Kidney glomerular epithelial cell (primary cell): Measurements from ENCODE around the gene ULK4.
"Not testable (repeated sequence)": the region's sequence is repeated elsewhere in the genome, so short reads cannot be mapped to it uniquely, and the experiment has no call there.

ENCODE experiments used
- DNase-seq: peaks from one replicate; lab custom pipeline; 2025; lab: John Stamatoyannopoulos, UW

ULK4 gene

GRCh38 chr3:41961751-41962679, at the start of gene ULK4:
ULK4 (minus strand) TSS chr3:41962103; CDS start chr3:41954759, 7,344 bp downstream.
- peak; percentile 100 for DNase-seq

GRCh38 chr3:42010530-42010929, 48.6 kb upstream of the ULK4 start:
- DNase-seq = no peak

DNA sequence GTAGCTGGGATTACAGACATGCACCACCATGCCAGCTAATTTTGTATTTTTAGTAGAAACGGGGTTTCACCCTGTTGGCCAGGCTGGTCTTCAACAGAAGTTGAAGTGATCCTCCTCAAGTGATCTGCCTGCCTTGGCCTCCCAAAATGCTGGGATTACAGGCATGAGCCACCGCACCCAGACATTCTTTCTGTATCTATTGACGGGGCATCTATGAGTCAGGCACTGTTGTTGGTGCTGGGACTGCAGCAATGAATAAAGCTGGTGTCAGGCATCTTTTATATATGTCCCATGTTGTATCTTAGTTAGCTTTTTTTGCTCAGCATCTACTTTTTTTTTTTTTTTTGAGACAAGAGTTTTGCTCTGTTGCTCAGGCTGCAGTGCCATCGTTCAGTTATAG, 47.6 kb upstream of the ULK4 start:
- DNase-seq = no peak

GRCh38 chr3:42007785-42008184, 45.9 kb upstream of the ULK4 start:
- no peak for DNase-seq

DNA sequence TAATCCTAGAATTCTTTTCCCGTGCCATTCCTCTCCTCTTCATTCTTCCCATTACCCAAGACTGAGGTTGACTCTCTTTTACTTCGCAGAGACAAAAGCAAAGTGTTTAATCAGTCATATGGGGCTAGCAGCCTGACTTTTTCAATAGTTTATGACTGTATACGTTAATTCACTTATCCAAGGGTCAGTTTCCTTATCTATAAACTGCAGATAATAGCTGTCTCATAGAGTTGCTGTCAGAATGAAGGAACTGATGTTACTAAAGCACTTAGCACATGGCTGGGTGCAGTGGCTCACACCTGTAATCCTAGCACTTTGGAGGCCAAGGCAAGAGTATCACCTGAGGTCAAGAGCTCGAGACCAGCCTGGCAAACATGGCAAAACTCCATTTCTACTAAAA, 43.5 kb upstream of the ULK4 start:
- DNase-seq = no peak

GRCh38 chr3:42002790-42003189, 40.9 kb upstream of the ULK4 start:
- DNase-seq = no peak

- DNase-seq = no peak
These were observed 39.9 kb upstream of the ULK4 start for GRCh38 chr3:42001777-42002176.

DNA sequence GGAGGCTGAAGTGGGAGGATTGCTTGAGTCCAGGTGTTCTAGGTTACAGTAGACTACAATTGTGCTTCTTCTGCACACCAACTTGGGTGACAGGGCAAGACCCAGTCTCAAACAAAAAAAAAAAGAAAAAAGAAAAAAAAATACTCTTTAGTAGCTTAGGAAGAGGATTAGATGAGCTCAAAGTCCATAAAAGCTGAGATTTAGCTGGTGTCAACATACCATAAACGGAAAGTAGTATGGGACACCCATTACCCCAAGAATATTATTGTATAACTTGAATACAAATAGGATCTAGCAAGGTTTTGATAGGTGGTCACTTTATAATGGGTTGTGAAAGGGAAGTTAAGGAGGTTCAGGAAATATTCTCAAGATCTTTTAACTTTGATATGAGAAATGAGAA, 38.0 kb upstream of the ULK4 start:
- no peak for DNase-seq

DNA sequence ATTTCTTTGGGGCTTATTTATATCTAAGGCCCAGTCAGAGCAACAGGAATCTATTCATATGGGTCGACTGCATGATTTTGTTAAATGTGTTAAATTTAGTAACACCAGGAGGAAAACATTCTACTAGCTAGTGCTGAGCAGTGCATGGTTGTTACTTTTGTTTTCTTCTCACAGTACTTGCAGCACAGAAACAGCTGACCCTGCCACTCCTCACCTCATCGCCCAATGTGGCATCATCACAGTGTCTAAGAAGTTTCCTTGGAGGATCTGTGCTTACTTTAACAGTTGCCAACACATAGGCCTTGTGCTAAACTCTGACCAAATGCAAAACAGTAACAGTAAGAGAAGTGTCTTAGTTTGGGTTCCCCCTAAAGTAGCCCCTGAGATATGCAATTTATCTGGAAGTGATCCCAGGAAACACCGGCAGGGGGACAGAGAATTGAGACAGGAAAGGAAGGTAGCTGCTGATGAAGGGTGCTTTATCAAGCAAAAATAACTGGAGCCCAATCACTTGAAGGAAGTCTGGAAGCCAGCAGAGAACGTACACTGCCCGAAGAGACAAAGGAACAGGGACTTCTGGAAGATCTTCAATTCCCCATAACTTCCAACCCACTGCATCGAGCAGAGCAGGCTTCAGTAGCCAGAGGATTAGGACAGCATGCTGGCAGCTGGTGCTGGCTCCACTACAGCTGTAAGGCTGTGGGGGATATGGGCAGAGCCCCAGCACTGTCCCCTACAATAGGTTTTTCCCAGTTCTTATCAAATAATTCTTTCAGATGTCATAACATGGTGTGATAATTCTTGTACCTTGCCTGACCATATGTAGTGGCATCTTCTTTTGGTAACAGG, 36.0 kb upstream of the ULK4 start:
- DNase-seq = no peak

GRCh38 chr3:41991437-41991836, 29.5 kb upstream of the ULK4 start:
- no peak for DNase-seq

DNA sequence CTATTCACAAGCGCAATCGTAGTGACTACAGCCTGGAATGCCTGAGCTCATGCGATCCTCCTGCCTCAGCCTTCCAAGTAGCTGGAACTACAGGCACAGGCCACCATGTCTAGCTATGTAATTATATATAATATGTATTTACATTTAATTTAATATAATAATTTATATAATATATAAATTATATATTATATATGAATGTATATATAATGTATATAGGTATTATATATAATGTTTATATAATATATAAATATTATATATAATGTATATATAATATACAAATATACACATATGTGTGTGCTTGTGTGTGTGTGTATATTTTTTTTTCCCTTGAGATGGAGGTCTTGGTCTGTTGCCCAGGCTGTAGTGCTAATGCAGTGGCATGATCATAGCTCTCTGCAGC, 27.6 kb upstream of the ULK4 start:
- no peak for DNase-seq

DNA sequence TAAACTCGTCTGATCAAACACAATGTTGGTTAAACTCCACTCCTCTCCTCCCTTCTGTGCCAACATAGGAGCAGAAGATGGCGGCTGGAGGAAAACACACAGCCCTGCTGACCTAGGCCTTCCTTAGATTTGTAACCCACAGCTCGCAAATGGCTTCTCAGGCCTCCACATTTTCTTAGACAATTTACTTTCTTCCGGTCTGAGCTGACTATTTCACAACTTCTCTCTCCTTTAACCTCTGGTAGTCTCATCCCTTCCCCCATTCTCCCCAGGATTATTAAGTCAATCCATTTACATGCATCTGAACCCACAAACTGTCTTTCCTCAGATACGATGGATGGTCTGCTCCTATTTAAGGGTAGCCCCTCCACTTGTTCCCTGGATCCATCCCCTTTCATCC, 25.7 kb upstream of the ULK4 start:
- no peak for DNase-seq

DNA sequence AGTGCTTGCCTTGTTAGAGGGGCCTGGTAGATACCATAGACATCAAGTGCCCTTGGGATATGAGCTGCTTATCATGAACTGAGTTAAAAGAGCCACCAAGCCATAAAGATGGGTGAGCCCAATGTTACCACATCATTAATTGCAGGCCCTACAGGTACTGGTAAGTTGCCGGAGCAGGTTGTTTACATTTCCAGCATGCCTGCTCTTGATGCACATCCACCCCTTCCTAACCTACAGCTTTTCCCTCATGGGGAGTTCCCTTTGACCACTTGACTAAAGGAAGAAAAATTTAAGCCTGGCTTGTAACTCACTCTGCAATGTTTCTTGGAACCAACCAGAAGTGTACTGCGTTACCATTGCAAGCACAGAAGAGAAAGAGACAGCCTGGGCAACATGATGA, 24.7 kb upstream of the ULK4 start:
- no peak for DNase-seq

DNA sequence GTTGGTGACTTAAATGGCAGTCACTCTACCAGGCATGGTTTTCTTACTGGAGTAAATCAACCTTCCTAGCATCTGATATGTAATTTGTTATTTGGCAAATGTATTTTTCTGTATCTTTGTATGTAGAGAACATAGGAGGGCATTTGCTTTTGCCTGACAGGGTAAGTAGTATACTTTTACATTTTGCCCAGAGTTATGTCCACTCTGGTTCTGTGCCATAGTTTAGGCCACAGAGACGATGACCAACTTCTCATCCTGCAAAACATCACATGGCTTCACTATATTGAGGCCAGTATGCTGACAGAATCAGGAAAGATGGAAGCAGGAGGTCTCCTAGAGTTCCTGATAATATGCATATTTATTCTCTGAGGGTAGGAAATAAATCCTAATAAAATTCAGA, 23.1 kb upstream of the ULK4 start:
- DNase-seq = no peak

GRCh38 chr3:41983091-41983490, 21.2 kb upstream of the ULK4 start:
- not testable (repeated sequence) for DNase-seq

GRCh38 chr3:41977401-41977800, 15.5 kb upstream of the ULK4 start:
- not testable (repeated sequence) for DNase-seq

GRCh38 chr3:41975416-41976103, 13.7 kb upstream of the ULK4 start:
- DNase-seq = no peak

DNA sequence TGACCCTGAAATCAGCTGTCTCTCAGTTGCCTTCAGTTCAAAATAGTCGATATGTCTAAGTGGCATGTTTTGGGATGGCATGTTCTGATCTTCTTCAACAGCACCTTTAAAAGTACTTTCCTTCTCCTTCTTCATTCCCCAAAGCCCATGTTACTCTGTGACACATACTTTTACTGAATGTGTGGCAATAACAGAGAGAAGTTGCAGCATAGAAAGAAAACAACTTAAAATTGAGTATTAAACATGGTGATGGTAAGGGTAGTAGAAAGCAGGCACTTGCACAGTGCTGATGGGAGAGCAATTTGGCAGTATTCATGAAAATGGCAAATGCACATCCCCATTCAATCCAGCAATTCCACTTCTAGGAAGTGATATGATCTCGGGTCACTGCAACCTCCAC, 12.3 kb upstream of the ULK4 start:
- DNase-seq = no peak

DNA sequence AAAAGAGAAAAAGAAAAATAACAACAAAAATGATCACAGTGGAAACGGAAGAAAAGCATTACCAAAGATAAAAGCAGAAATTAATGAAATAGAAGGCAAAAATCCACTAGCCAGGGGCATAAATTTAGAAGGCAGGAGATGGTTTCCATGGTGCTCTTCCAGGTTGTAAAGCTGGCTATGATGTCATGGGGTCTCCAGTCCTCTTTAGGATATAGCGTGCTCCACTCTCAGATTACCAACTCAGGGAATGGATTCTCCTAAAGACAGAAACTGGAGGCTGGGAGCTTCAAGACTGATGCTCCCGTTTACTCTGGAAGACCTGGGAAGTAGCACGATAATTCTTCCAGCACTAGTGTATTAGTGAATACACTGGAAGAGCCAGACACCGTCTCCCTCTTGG, 10.9 kb upstream of the ULK4 start:
- no peak for DNase-seq

GRCh38 chr3:41966206-41966605, 4.3 kb upstream of the ULK4 start:
- DNase-seq = no peak

DNA sequence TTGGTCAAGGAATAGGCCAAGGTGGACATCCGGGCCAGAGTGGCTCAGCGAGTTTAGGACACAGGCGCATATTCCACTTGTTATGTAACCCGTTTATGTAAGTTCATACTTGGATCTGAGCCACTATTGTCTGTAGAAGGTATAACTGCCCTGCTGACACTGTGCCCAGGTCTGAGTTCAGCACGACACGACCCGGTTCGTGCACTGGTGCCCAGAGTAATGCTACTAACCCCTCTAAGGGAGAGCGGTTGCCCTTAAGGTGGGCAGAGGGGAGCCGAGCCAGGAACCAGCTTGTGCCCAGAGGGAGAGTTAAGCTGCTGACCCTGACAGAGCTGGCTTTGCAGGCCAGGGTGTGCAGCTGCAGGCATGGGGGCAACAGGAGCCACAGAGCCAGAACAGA, 1.9 kb upstream of the ULK4 start:
- DNase-seq = no peak
